HepG2 (cell line): ENCODE measurements around the gene CCDC201. TPM values are rescaled to one million over a fixed set of nuclear protein-coding genes. Genes with fewer than 3 reads are reported as not detected.

Source experiments
- ATAC-seq: fragments of 200-7000 bp; cut with Tn5 transposase; 3 replicates; pipeline ENCODE4 v1.9.1; 2020; ENCODE audit warnings: mild to moderate bottlenecking, moderate library complexity
- BruUV-seq: library from RNA; stranded (reverse); fragments of 400-500 nt; replicated peaks from 2 replicates; lab custom pipeline; 2021; lab: Mats Ljungman, UMichigan
- CTCF ChIA-PET: fragments of 300-600 bp; formaldehyde crosslinking; extraction: SDS; loops from one replicate; lab custom pipeline; 2021; ENCODE audit warnings: low total read pairs, inconsistent platforms, low intra/inter-chr PET ratio; lab: Yijun Ruan, JAX
- POLR2A ChIA-PET: fragments of 350-600 bp; sonication (Branson Sonifier 250); formaldehyde crosslinking; loops from one replicate; lab custom pipeline; 2020; ENCODE audit warnings: antibody characterized with exemption, inconsistent platforms; lab: Yijun Ruan, JAX
- DNase-seq: peaks from one replicate; pipeline ENCODE4 v3.0.0-alpha.2; 2015; ENCODE audit warnings: low spot score
- FAIRE-seq: peaks from 3 replicates; lab custom pipeline; 2011; peaks lifted over from hg19 to GRCh38; lab: Jason Lieb, UNC
- H2AFZ ChIP-seq: one replicate; pipeline ENCODE4 v1.6.1; 2011; ENCODE audit warnings: low read length, inconsistent platforms
- H3K27ac ChIP-seq: fragments of 300-600 bp; 3 replicates; pipeline ENCODE4 v1.8.0; 2011; ENCODE audit warnings: mixed run types, mild to moderate bottlenecking, mixed read lengths, low read length, inconsistent platforms; ENCODE audit not compliant: insufficient read depth; ENCODE audit errors: extremely low read length
- H3K27me3 ChIP-seq, 2 experiments: fragments of 200-600 bp in 1 of 2; 2 replicates in 1 of 2; 3 replicates in 1 of 2; pipeline versions ENCODE4 v1.6.0 to v1.8.0; 2011; ENCODE audit warnings: low read length in 2 of 2, mild to moderate bottlenecking in 2 of 2, moderate library complexity in 2 of 2, inconsistent platforms in 1 of 2; ENCODE audit not compliant: insufficient read depth in 2 of 2, control insufficient read depth in 1 of 2
- H3K36me3 ChIP-seq, 2 experiments: fragments of 200-600 bp in 1 of 2; replicated peaks in 1 of 2; 2 replicates in 1 of 2; 3 replicates in 1 of 2; pipeline versions ENCODE4 v1.5.1 to v1.8.0; 2011; ENCODE audit warnings: low read length in 2 of 2, inconsistent platforms in 1 of 2; ENCODE audit not compliant: insufficient read depth in 2 of 2, control insufficient read depth in 1 of 2
- H3K4me1 ChIP-seq: 2 replicates; pipeline ENCODE4 v1.5.1; 2012; ENCODE audit warnings: low read length, inconsistent platforms; ENCODE audit not compliant: insufficient read depth
- H3K4me2 ChIP-seq: 2 replicates; pipeline ENCODE4 v1.6.0; 2011; ENCODE audit warnings: low read depth, low read length, inconsistent platforms
- H3K4me3 ChIP-seq, 3 experiments: fragments of 200-600 bp in 1 of 3; sonication (generic), shearing (Covaris generic) in 1 of 3; replicated peaks in 1 of 3; 2 replicates each; pipeline ENCODE4 v1.5.1; 2011 to 2016; ENCODE audit warnings: low read length in 3 of 3, inconsistent platforms in 2 of 3, low read depth in 2 of 3, mild to moderate bottlenecking in 2 of 3, control low read depth in 1 of 3, mixed read lengths in 1 of 3; ENCODE audit not compliant: insufficient read depth in 1 of 3
- H3K79me2 ChIP-seq: one replicate; pipeline ENCODE4 v1.6.1; 2011; ENCODE audit warnings: low read length, inconsistent platforms; ENCODE audit not compliant: insufficient read depth
- H3K9ac ChIP-seq: 2 replicates; pipeline ENCODE4 v1.6.0; 2011; ENCODE audit warnings: mild to moderate bottlenecking, low read depth, low read length, inconsistent platforms; ENCODE audit not compliant: insufficient read depth
- H3K9me3 ChIP-seq: 2 replicates; pipeline ENCODE4 v1.5.1; 2012; ENCODE audit warnings: mild to moderate bottlenecking, low read length
- H4K20me1 ChIP-seq: 2 replicates; pipeline ENCODE4 v1.6.0; 2011; ENCODE audit warnings: inconsistent platforms, mild to moderate bottlenecking, low read length, moderate library complexity; ENCODE audit not compliant: insufficient read depth
- ATF7 ChIP-seq, 2 experiments: fragments of 450-650 bp in 1 of 2; sonication (generic) in 1 of 2; formaldehyde crosslinking in 1 of 2; IDR thresholded peaks; 2 replicates each; pipeline versions ENCODE4 v1.4.0 to v1.6.1; 2016 to 2020; ENCODE audit warnings: antibody characterized with exemption in 1 of 2, mild to moderate bottlenecking in 1 of 2, missing genetic modification reagents in 1 of 2
- GLMP ChIP-seq: sonication (generic); formaldehyde crosslinking; IDR thresholded peaks from 2 replicates; pipeline ENCODE4 v1.9.0; 2021; ENCODE audit warnings: missing genetic modification reagents, mild to moderate bottlenecking, borderline replicate concordance
- NFIB ChIP-seq: sonication (generic); formaldehyde crosslinking; IDR thresholded peaks from 2 replicates; pipeline ENCODE4 v1.9.0; 2021; ENCODE audit warnings: missing genetic modification reagents, mild to moderate bottlenecking, borderline replicate concordance
- PHF8 ChIP-seq: sonication (generic); formaldehyde crosslinking; IDR thresholded peaks from 2 replicates; pipeline ENCODE4 v1.5.0; 2020; ENCODE audit warnings: missing genetic modification reagents
- ZNF34 ChIP-seq: sonication (generic); formaldehyde crosslinking; IDR thresholded peaks from 2 replicates; pipeline ENCODE4 v1.4.0; 2020; ENCODE audit warnings: mild to moderate bottlenecking, missing genetic modification reagents, borderline replicate concordance
- ZNF616 ChIP-seq: sonication (generic); formaldehyde crosslinking; IDR thresholded peaks from 2 replicates; pipeline ENCODE4 v1.5.0; 2020; ENCODE audit warnings: low read depth, mild to moderate bottlenecking, missing genetic modification reagents
- ZNF773 ChIP-seq: sonication (generic); formaldehyde crosslinking; IDR thresholded peaks from 2 replicates; pipeline ENCODE4 v1.4.0; 2020; ENCODE audit warnings: missing genetic modification reagents, borderline replicate concordance
- WGBS: methylation state at CpG from one replicate; pipeline ENCODE4 v1.1.6; 2017; ENCODE audit warnings: low lambda C conversion rate; 5-methylcytosine and 5-hydroxymethylcytosine counted together
- in situ Hi-C: cut with HindIII; loops from 2 replicates; pipeline ENCODE4 v1.10.0; 2017; ENCODE audit warnings: low pct_unique_long_range_greater_than_20kb; ENCODE audit not compliant: extremely low pct_ligation_motif_present
- intact Hi-C: fragments of 100-400 bp; cut with micrococcal nuclease; formaldehyde crosslinking; loops from one replicate; pipeline ENCODE4 v1.10.0; 2022; ENCODE audit not compliant: unreplicated experiment
- polyA plus RNA-seq, 8 experiments: library from polyadenylated mRNA; depleted of rRNA in 3 of 8; stranded (reverse) in 7 of 8; unstranded in 1 of 8; fragments of >200 nt; fragmentation: Illumina TruSeq in 4 of 8; extraction: Trizol in 4 of 8; gene quantifications; 2 replicates each; pipeline versions ENCODE4 v1.2.1 to v1.2.3, GENCODE V29; 2011 to 2016; ENCODE audit warnings: low read depth in 4 of 8, missing spikeins in 1 of 8, mixed read lengths in 1 of 8; ENCODE audit not compliant: insufficient read depth in 1 of 8
- total RNA-seq, 5 experiments: library from RNA; depleted of rRNA; stranded (reverse); fragments of >200 nt; fragmentation: Illumina TruSeq; extraction: Trizol; gene quantifications; 2 replicates each; pipeline ENCODE4 v1.2.3, GENCODE V29; 2016; ENCODE audit warnings: low read depth in 1 of 5

The CCDC201 gene
- total and polyA plus RNA-seq, 2 of the 13 experiments (the other 11 are each of a cell fraction or from before 2014, with no cell fraction given) = 0.92 TPM; not detected in 1

GRCh38 chr7:45918556-45918955, 45.7 kb upstream of the CCDC201 start:
- CTCF ChIA-PET = interaction anchor here (1.6 to 2.5 kb wide), 2 partner anchors 433 to 1170 kb away, joined by 7 to 20 read pairs; no protein-coding TSS in a partner anchor
- no peak overlapping the region; a peak in 1 of 6 replicates for H3K4me3 ChIP-seq
- no peaks in the 10 kb centered on the region for H3K79me2 ChIP-seq
- TF ChIP-seq PHF8 (CRISPR knock-in tag) (no peak), ZNF773 (CRISPR knock-in tag) (no peak), ZNF34 (CRISPR knock-in tag) (no peak), NFIB (CRISPR knock-in tag) (no peak), GLMP (CRISPR knock-in tag) (no peak), ZNF616 (CRISPR knock-in tag) (no peak), ATF7 (IDR thresholded peaks at IDR 0.05) (no peak), ATF7 (CRISPR knock-in tag; IDR thresholded peaks at IDR 0.05) (no peak)
- TF ChIP-seq, all 625 proteins: peak for 0
- intact Hi-C loops (no loop called here), in situ Hi-C loops (loop anchor here (10.0 kb wide), 1 partner anchor 1266 kb away; no protein-coding TSS in a partner anchor)
- DNase-seq (no peak), ATAC-seq (no peak), FAIRE-seq (no peak)
- BruUV-seq = no TSS peak
- H3K4me2 ChIP-seq = peak overlapping the region; percentile 34; the same call in 1 of the 2 replicates
- WGBS = 23% methylated on average over 1 of the region's 2 CpGs
- no peak overlapping the region for H3K9ac ChIP-seq
- no peaks in the 10 kb centered on the region for H3K9me3 ChIP-seq
- no peak overlapping the region for H2AFZ ChIP-seq
- H3K4me1 ChIP-seq = peaks cover 27% of the 10 kb centered on the region
- H4K20me1 ChIP-seq = peaks cover 7% of the 10 kb centered on the region; the same call in 1 of the 2 replicates
- POLR2A ChIA-PET = interaction anchor here (0.8 kb wide), 1 partner anchor 37 kb away, joined by 3 read pairs; no protein-coding TSS in a partner anchor
- peaks cover 7 to 42% of the 10 kb centered on the region in 2 experiments; a peak in 4 of 5 replicates for H3K27me3 ChIP-seq
- no peaks in the 10 kb centered on the region for H3K36me3 ChIP-seq
- H3K27ac ChIP-seq = no peak overlapping the region
